Fibroblast of villous mesenchyme (primary cell): ENCODE data around the gene CDC42EP1. TPM values are rescaled to one million over a fixed set of nuclear protein-coding genes. Genes with fewer than 3 reads are reported as not detected.

Experiments
- DNase-seq: peaks from one replicate; pipeline ENCODE4 v3.0.0-alpha.2; 2010; ENCODE audit warnings: low read depth
- H3K4me3 ChIP-seq: 2 replicates; pipeline ENCODE4 v1.5.1; 2011; ENCODE audit warnings: low read depth, mild to moderate bottlenecking, low read length
- total RNA-seq: library from RNA; depleted of rRNA; stranded (reverse); fragments of >200 nt; gene quantifications from 2 replicates; pipeline ENCODE4 v1.2.3, GENCODE V29; 2012
- TF ChIP-seq, protein P1 (sequence below): IDR thresholded peaks from 2 replicates; pipeline ENCODE4 v1.5.1; 2012; ENCODE audit warnings: low read depth, mild to moderate bottlenecking, low read length; ENCODE audit not compliant: insufficient read depth

The CDC42EP1 gene
- total RNA-seq, 1 donor = 22.9 TPM

DNA sequence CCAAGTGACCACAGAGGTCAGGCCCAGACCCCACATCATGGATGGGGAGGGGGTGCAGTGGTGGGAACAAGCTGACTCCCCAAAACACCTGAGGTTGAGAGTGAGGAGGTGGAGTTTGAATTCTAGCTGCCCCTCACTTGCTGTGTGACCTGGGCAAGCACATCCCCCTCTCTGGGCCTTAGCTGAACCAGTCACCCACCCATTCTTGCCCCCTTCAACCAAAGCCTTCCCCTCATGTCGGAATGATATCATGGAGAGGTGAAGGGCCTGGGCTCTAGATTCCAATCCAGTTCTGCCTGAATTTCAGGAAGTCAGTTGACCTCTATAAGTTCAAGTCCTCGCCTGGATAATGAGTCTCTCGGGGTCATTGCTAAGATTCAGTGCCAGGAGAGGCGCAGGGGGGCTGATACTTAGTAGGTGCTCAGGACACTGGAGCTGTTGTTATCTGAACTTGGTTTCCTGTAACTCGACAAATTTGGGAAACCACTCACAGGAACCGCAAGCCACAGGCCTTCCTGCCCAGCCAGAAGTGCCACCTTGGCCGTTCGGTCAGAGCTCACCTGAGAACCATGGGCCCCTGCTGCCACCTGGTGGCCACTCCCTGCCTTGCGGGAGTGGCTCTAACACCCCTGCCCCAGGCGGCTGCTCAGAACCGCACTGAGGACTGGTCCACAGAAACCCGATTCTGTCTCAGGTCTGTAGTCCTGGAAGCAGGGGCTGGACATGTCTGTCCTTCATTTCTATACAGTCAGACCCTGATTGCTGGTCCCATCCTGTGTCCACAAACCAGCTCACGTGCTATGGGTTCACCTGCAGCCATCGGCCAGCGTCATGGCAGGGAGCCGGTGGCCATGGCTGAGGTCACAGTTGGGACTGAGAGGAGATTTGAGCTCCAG, 6.9 kb downstream of the CDC42EP1 start:
- DNase-seq = peak; percentile 63
- H3K4me3 ChIP-seq = no peak overlapping the region
- TF ChIP-seq, protein P1, sequence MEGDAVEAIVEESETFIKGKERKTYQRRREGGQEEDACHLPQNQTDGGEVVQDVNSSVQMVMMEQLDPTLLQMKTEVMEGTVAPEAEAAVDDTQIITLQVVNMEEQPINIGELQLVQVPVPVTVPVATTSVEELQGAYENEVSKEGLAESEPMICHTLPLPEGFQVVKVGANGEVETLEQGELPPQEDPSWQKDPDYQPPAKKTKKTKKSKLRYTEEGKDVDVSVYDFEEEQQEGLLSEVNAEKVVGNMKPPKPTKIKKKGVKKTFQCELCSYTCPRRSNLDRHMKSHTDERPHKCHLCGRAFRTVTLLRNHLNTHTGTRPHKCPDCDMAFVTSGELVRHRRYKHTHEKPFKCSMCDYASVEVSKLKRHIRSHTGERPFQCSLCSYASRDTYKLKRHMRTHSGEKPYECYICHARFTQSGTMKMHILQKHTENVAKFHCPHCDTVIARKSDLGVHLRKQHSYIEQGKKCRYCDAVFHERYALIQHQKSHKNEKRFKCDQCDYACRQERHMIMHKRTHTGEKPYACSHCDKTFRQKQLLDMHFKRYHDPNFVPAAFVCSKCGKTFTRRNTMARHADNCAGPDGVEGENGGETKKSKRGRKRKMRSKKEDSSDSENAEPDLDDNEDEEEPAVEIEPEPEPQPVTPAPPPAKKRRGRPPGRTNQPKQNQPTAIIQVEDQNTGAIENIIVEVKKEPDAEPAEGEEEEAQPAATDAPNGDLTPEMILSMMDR = peak; percentile 89

DNA sequence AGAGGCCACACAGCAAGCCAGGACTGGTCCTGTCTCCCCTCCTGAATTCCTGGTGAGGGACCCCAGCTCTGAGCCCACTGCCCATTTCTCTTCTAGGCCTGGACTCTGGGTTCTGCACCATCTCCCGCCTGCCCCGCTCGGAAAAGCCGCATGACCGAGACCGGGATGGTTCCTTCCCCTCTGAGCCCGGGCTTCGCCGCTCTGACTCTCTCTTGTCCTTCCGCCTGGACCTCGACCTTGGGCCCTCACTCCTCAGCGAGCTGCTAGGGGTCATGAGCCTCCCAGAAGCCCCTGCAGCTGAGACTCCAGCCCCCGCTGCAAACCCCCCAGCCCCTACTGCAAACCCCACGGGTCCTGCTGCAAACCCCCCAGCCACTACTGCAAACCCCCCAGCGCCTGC, 7.7 kb downstream of the CDC42EP1 start:
- no peak overlapping the region for H3K4me3 ChIP-seq
- no peak for DNase-seq
- TF ChIP-seq, protein P1 = no peak

DNA sequence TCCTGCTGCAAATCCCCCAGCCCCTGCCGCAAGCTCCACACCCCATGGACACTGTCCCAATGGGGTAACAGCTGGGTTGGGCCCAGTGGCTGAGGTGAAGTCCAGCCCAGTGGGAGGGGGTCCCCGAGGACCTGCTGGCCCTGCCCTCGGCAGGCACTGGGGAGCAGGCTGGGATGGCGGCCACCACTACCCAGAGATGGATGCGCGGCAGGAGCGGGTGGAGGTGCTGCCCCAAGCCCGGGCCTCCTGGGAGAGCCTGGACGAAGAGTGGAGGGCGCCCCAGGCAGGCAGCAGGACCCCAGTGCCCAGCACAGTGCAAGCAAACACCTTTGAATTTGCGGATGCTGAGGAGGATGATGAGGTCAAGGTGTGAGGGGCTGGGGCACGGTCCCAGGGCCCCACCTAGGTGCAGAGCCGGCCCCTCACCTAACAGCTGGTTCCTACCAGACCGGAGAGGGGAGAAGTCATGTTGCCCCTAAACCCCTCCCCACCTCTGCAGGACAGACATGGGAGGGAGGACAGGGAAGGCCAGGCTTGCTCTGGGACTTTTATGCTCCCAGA, 8.2 kb downstream of the CDC42EP1 start:
- DNase-seq = no peak
- TF ChIP-seq, protein P1 = no peak
- no peak overlapping the region for H3K4me3 ChIP-seq

DNA sequence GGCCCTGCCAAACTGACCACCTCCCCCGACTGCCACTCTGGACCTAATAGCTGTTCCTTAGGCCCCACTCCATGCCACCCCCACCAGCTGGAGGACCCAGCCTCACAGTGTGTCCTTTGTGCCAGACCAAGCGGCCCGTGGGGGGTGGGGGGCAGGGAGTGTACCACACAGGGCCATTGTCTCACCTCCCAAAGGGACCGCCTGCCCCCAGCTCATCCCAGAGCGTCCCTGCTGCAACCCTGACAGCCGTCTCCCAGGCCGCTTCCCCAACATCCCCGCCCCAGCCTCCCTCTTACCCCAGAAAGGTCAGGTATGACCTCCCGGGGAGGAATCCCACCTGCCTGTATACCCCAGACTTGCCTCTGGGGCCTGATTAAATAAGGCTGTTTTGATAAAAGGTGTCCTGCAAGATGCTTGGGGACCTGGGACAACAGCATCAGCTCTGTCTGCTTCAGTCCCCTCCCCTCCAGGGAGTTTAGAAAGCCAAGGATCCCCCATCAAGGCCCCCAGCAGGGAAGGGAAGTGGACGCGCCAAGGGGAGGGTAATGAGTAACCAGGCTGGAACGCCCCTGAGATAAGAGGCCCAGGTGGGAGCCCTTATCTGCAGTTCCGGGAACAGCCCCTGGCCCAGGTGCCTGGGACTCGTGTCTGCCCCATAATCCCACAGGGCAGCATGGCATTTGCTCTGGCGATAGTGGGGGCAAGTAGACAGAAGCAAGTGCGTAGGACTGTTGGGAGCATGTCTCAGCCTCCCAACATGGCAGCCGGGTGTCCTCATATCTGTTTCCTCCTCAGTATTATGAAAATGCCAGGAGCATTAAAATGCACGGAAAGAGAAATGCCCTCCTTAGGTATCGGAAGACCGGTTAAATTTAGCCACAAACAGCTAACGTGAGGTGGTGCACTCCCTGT, 9.0 kb downstream of the CDC42EP1 start:
- no peak overlapping the region for H3K4me3 ChIP-seq
- TF ChIP-seq, protein P1 = no peak
- DNase-seq = no peak

DNA sequence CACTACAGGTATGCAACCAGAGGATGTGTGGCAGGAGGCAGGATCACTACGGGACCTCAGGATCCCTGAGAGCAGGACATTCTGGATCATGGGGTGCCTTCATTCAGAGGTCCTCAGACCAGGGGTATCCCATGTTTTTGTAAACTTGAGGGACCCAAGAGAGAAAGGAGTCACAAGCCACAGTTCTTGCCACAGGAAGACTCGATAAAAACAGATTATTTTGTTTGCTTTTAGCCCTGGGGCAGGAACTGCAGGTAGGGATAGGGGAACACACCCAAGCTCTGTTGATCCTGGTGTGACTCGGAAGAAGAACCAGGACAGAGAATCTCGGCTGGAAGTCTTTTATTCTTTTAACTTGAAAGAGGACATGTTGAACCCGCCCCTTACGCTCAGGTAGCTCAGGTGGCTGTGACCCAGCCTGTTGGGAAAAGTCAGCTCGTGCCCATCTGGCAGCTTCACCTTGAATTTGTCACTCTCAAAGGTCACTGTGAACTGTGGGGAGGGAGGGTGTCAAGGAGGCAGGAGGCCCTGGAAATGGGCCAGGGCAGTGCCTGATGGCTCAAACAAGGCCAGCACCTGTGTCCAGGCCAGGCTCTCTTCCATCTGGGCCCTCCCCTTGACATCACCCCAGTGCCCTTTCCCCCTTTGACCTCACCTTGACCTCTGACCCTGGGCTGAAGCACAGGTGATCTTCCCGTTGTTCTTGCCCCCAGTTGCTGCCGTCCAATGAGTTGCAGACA, 9.8 kb downstream of the CDC42EP1 start:
- TF ChIP-seq, protein P1 = no peak
- DNase-seq = no peak
- no peak overlapping the region for H3K4me3 ChIP-seq

DNA sequence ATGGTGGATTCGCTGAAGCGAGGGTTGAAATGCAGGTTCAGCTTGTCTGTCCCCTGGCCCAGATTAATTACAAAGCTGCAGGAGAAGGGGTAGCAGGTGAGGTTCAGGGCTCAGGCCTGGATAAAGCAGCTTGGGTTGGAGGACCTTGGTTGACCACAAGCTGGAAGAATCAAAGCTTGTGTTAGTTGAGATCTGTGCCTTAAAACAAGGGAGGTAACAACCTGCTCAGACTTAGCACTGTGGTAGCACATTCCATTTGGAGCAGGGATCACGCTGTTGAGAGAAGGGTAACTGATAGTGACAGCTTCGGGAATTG, 10.3 kb downstream of the CDC42EP1 start:
- DNase-seq = no peak
- no peak overlapping the region for H3K4me3 ChIP-seq
- TF ChIP-seq, protein P1 = no peak
